Measurements from ENCODE around the gene CYSTM1.
"Not testable (repeated sequence)": the region's sequence is repeated elsewhere in the genome, so short reads cannot be mapped to it uniquely, and the experiment has no call there.

The CYSTM1 gene

GRCh38 chr5:140151144-140152021 lies 23.6 kb upstream of the CYSTM1 start:
- DNase-seq, result no peak

DNA sequence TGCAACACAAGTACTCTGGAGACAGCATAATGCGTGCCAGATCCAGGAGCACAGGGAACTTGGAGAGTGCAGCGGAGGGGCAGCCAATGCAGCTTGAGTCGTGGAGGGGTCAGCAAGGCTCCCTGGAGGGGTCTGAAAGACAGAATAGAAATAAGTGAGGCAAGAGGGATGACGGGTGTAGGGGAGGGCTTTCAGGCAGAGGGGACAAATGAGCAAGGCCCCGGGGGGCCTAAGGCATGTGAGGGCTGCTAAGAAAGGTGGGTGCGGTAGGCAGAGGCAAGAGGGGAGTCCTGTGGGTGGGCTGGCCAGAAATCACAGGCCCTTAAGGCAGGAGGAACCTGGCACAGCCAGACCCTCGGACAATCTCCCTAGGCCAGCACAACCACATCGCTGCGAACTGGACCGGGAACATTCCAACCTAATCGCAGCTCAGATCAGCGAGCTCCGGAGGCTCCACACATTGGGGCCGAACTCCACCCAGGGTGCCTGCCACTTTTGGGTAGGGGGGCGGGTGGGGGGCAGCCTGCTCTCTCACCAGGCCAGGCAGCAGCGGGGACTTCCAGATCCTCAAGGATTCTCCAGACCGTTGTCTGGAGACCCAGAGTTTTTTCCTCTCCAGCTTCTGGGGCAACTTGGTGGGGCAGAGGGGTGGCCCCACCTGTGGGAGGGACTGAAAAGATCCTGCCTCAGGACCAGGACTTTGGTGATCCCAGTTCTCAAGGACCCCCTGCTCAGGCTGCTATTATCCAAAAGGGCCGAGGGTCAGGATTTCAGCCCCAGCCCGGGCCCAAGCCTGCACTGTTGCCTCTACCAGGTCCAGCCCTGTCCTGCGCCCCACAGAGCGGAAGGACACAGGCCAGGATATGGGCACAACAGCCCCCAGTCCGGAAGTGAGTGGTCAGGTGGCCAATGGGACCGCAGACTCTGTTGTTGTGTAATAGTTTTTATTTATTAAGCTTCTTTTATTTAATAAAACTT lies 22.7 kb upstream of the CYSTM1 start:
- no peak for DNase-seq

DNA sequence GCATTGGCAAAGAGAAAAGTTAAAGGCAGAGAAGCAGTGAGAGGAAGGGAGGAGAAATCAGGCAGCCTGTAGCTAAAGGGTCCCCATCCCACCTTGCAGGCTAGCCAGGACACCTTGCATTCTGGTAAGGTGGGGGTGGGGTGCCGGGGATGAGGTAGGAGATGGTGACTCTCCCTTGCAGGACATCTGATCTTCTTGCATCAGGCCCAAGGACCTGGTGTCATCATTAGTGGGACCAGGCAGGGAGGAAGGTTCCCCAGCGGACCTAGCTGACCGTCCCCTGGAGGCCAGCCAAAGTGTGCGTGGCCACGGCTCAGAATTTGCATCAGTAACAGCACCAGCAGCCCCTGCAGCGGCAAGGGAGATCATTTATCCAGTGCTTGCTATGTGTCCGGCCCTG lies 21.7 kb upstream of the CYSTM1 start:
- DNase-seq, result no peak

GRCh38 chr5:140153905-140154304 lies 21.1 kb upstream of the CYSTM1 start:
- DNase-seq, result no peak

DNA sequence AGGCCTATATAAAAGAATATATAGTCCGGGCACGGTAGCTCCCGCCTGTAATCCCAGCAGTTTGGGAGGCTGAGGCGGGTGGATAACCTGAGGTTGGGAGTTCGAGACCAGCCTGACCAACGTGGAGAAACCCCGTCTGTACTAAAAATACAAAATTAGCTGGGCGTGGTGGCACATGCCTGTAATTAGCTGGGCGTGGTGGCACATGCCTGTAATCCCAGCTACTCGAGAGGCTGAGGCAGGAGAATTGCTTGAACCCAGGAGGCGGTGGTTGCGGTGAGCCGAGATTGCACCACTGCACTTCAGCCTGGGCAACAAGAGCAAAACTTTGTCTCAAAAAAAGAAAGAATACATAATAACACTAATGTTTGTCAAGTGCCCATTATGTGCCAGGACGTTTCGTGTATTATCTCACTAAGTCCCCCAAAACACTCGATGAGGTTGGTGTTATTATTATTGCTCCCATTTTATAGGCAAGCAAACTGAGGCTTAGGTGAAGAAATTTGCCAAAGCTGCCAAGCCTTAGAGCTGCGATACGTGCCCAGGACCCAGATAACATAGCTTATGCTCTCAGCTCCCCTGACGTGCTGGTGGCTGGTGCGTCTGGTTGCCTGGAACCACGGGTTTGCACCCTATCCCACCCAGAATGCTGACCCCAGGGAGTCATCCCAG lies 20.1 kb upstream of the CYSTM1 start:
- not testable (repeated sequence) for DNase-seq

DNA sequence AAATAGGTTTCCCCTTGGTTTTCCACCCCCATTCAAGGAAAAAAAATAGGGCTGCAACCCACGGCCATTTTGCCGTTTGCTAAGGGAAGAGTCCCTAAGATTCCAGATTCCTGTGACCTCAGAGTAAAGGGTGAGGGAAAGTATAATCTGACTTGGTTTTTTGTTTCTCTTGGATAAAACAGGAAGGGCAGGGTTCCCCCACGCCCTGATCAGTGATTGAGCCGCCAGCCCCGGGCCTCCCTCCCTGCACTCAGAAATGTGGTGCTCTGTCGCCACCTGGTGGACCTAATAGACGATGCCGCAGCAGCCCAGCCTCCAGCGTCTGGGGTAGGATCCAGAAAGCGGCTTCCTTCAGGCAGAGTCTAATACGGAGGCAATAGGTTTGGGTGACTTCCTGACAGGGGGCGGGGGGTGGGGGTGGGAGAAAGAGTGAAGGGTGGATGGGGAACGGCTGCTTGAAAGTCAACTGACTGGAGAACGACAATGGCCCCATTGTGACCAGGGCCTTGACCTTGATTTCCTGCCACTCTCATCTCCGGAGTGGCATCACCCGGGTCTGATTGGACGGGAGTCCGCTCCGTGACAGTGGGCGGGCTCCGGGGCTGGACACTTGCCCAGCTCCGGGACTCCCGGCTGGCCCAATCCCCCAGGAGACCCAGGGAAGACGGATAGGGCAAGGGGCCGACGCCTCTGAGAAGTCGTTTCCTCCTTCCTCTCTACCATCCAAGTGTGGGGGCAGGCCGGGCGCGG lies 17.8 kb upstream of the CYSTM1 start:
- DNase-seq, result peak; percentile 15

DNA sequence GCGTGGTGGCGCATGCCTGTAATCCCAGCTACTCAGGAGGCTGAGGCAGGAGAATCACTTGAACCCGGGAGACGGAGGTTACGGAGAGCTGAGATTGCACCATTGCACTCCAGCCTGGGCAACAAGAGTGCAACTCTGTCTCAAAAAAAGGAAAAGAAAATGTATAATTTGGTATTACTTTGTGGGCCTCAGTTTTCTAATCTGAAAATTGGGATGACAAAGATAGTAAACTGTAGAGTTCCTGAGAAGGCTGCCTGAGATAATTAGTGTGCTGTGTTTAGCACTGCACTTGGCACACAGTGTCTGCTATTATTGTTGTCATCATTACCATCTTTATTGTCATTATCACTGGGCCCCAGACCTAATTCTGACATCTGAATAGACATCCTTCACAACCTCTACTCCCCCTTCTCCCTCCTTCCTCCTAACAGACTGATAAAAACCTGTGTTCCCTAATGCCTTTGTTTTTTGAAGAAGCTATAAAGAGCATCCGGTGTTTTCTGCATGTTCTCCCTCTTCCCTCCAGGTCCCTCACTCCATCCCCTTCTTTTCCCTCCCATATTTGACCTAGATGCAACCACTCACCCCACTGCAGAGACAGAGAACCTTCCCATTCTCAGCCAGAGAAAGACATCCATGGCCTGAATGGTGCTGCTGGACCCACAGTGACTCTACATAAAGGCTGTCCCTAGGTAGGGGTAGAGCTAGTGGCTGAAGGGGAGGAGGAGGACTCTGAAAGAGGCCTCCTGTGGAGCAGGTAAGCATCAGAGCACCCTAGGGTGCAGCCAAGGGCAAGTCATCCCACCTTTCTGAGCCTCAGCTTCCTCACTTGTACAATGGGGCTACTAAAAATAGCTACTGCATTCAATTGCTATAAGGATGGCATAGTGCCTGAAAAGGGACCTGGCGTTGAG lies 15.7 kb upstream of the CYSTM1 start:
- no peak for DNase-seq

GRCh38 chr5:140162275-140162674 lies 12.7 kb upstream of the CYSTM1 start:
- DNase-seq, result no peak

DNA sequence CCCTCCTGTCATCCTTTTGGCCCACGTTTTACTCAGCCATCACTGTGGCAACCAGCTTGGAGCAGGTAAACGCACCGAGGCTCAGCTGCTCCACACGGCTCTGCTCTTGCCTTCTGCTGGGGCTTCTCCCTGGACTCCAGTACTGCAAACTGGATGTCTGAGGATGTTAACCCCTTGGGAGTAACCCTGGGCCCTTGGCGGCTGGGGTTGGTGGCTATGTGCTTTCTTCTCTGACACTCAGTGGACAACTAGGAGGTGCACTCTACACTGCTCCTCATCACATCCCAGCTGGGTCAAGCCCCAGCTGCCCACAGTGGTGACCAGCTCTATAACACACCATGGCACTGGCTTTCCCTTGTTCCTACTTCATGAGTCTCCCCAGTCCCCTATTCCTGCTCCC lies 12.2 kb upstream of the CYSTM1 start:
- no peak for DNase-seq

DNA sequence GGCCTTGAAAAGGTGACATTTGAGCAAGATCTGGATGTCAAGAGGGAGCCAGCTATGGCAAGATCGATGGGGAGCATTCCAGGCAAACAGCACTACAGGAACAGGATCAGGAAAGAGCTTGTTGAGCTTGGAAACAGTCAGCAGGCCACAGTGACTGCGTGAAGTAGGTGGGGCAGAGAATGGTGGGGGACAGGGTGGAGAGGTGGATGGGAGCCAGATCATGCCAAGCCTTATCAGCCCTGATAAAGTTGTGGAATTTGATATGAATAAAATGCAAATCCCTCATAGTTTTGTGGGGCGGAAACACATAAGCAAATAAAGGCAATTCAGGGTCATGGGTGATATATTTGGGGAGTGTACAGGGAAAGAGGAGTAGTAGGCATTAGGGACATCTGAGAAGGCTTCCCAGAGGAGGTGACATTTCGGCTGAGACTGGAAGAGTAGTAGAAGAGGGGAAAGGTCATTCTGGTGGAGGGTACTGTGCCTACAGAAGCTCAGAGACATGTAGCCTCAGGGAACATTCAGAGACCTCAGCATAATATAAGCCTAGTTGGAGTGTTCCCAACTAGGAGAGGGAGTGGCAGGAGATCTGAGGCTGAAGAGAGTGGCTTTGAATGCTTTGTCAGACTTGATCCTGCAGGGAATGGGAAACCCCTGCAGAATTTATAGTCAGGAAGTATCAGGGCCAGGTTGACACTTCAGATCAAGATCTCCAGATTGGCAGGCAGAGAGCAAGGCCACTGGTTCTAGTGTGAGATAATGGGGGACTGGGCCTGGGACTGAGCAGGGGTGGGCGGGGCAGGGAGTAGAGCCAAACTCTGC lies 9.7 kb upstream of the CYSTM1 start:
- no peak for DNase-seq

DNA sequence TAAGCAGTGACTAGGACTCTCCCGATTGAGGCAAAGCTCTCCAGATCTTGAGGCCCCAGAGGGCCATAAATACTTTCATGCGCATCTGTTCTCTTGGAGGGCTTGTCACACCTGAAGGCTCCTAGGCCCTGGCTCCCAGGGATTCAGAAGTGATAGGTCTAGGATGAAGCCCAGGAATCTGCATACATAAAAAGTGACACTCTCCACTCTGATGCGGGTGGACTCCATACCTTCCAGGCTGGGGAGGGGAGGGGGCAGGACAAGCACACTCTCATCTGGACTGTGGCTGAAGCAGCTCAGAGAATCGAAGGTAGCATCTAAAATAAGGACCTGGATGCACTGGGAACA lies 9.1 kb upstream of the CYSTM1 start:
- DNase-seq, result no peak

DNA sequence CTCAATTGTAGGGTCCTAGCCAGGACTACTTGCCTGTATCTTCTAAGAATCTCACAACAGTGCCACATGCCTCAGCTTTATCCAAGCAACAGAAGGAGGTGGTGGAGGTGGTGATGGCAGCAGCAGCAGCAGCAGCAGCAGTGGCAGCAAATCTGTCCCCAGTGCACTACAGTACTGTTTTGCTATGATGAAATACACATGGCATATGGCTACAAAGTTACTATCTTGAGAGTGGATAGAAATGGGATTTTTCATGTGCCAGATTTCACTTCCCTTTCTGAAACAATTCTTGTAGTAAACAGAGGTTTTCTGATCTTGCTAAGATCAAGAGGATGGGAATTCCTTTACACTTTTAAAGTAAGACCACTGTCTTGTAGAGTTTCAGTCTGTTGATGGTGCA lies 8.1 kb upstream of the CYSTM1 start:
- no peak for DNase-seq

DNA sequence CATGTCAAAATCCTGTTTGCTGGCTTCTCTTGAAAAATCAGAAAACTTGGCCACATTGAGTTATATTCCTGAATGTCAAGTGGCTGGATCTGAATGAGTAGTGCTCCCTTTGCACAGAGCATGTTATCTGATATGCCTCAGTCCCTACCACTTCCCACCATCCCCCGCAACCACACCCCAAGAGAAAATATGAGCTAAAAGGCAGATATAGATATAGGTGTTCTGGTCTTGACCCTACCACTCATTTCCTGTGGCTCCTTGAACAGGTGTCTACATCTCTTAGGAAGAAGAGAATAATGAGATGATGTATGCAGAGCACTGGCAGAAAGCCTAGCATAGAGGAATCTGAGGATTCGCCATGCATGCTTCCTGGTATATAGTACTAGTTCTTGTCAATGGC lies 6.6 kb upstream of the CYSTM1 start:
- DNase-seq, result no peak

DNA sequence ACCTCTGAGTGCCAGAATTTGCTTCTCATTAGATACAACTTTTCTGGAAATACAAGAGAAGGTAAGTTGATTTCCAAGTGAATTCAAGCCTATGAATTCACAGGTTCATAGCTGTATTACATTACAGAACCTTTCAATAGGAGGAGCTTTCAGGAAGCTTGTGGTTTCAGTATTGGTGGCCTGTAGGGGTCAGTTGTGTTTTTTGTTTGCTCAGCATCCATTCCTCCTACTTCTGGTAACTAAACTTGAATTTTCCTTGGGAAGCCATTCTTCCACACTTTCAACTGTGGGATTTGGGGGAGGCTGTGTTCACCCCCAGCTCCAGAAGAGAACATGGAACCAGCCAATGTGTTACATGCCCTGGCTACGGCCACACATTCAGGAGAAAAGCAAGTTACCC lies 5.6 kb upstream of the CYSTM1 start:
- no peak for DNase-seq

- DNase-seq, result no peak
These were observed 2.5 kb upstream of the CYSTM1 start for GRCh38 chr5:140172483-140172882.

DNA sequence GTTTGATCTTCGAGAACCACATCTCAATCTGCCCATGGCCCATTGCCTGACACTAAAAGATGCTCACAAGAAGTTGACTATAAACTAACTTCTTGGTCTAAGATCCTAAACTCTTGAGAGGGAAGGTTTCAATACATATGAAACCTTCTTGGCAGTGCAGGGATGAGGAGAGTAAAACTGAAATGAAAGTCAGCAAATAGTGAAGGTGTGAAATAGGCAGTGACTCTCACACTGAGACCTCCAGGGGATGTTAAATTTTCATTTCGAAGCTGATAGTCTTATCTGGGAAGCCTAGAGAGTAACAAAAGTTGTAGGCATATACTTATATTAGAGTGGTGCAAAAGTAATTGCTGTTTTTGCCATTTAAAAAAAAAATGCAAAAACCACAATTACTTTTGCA lies 974 bp upstream of the CYSTM1 start:
- DNase-seq, result no peak

DNA sequence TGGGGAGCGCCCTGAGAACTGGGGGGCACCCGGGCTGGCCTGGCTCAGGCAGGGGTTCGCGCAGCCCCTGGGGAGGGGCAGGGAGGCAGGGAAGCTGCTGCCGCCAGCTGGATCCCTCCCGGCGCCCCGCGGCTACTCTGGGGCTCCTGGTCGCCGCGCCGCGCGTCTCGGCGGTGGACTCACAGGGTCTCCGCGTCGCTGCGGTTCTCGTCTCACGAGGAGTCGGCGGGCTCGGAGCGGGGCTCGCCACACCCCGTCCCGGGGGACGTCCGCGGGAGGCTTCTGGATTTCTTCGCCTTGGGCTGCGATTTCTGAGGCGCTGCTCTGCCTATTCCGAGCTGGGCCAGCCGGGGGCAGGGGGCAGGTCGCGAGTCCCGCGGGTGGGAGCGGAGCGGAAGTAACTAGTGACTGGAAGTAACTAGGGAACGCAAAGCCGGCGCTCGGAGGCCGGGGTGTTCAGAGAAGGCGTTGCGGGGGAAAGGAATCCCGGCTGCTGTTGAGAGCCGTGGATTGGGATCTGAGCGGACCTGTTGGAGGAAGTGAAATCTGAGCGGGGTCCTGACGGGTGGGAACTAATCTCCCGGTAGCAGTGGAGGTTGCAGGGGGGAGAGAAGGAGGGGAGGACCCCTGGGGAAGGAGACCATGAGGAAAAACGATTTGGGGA lies 511 bp downstream of the CYSTM1 start:
- no peak for DNase-seq

DNA sequence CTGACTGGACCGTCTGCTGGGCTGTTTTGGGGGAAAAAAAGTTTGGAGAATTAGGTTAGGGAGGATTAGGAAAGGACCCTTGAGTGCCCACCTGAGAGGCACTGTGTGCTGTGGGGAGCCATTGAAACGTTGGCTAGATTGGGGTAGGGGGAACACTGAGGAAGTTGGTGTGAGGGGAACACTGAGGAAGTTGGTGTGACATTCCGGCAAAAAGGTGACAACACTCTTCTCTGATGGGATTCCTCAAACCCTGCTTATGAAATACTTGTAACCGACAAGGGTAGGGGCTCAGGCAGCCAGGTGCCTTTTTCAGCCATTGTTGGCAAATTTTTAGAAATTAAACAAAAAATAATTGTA lies 1.0 kb downstream of the CYSTM1 start:
- DNase-seq, result no peak

GRCh38 chr5:140178086-140178410 lies 3.1 kb downstream of the CYSTM1 start:
- no peak for DNase-seq

- DNase-seq, result no peak
These were observed 3.6 kb downstream of the CYSTM1 start for GRCh38 chr5:140178482-140179116.

Measured in NCI-H2081 treated with DMSO at 0.1 percent for 48 hours (cell line).